Mesenchymal stem cell (in vitro differentiated cells and primary cell): ENCODE measurements around the gene COL23A1.

ENCODE experiments used
- DNase-seq: peaks from one replicate; pipeline ENCODE4 v3.0.0-alpha.2; 2013
- H2AFZ ChIP-seq: one replicate; pipeline ENCODE4 v1.6.1; 2013; ENCODE audit warnings: low read depth, mild to moderate bottlenecking, control low read depth, inconsistent platforms, low read length, moderate library complexity
- H2AK5ac ChIP-seq: 2 replicates; pipeline ENCODE4 v1.6.1; 2013; ENCODE audit warnings: low read length, moderate library complexity, mild to moderate bottlenecking, inconsistent platforms; ENCODE audit not compliant: severe bottlenecking
- H2BK120ac ChIP-seq: one replicate; pipeline ENCODE4 v1.6.1; 2013; ENCODE audit warnings: low read depth, mild to moderate bottlenecking, inconsistent platforms, low read length, moderate library complexity
- H2BK12ac ChIP-seq, 2 experiments: one replicate each; pipeline ENCODE4 v1.6.1; 2013; ENCODE audit warnings: inconsistent platforms in 2 of 2, low read length in 2 of 2, mild to moderate bottlenecking in 2 of 2, moderate library complexity in 2 of 2, control low read depth in 1 of 2
- H2BK15ac ChIP-seq: one replicate; pipeline ENCODE4 v1.6.1; 2013; ENCODE audit warnings: mild to moderate bottlenecking, low read depth, inconsistent platforms; ENCODE audit not compliant: poor library complexity, severe bottlenecking
- H2BK5ac ChIP-seq: 2 replicates; pipeline ENCODE4 v1.6.1; 2013; ENCODE audit warnings: low read depth, mild to moderate bottlenecking, low read length, control low read depth, inconsistent platforms; ENCODE audit not compliant: poor library complexity, severe bottlenecking
- H3K14ac ChIP-seq, 2 experiments: one replicate each; pipeline ENCODE4 v1.6.1; 2013; ENCODE audit warnings: inconsistent platforms in 2 of 2, low read length in 2 of 2, control low read depth in 1 of 2, mild to moderate bottlenecking in 1 of 2, moderate library complexity in 1 of 2
- H3K18ac ChIP-seq, 2 experiments: one replicate each; pipeline ENCODE4 v1.6.1; 2013; ENCODE audit warnings: inconsistent platforms in 2 of 2, low read length in 2 of 2, control low read depth in 1 of 2, low read depth in 1 of 2, mild to moderate bottlenecking in 1 of 2
- H3K23ac ChIP-seq, 2 experiments: one replicate each; pipeline ENCODE4 v1.6.1; 2013; ENCODE audit warnings: inconsistent platforms in 2 of 2, low read length in 2 of 2, mild to moderate bottlenecking in 2 of 2, moderate library complexity in 2 of 2, control low read depth in 1 of 2
- H3K27ac ChIP-seq: 2 replicates; pipeline ENCODE4 v1.5.1; 2013; ENCODE audit warnings: mild to moderate bottlenecking, moderate library complexity, low read length, control low read depth, inconsistent platforms; ENCODE audit not compliant: poor library complexity, severe bottlenecking
- H3K27me3 ChIP-seq, 2 experiments: 2 replicates each; pipeline versions ENCODE4 v1.6.1 to v1.7.0; 2013; ENCODE audit warnings: low read length in 2 of 2, mild to moderate bottlenecking in 2 of 2, moderate library complexity in 2 of 2, control low read depth in 1 of 2, inconsistent platforms in 1 of 2; ENCODE audit not compliant: control insufficient read depth in 1 of 2, insufficient read depth in 1 of 2
- H3K36me3 ChIP-seq, 2 experiments: 2 replicates each; pipeline versions ENCODE4 v1.6.1 to v1.7.0; 2013; ENCODE audit warnings: low read length in 2 of 2, control low read depth in 1 of 2, inconsistent platforms in 1 of 2, low read depth in 1 of 2, mild to moderate bottlenecking in 1 of 2; ENCODE audit not compliant: insufficient read depth in 2 of 2, control insufficient read depth in 1 of 2
- H3K4ac ChIP-seq, 2 experiments: one replicate each; pipeline ENCODE4 v1.6.1; 2013; ENCODE audit warnings: inconsistent platforms in 2 of 2, low read length in 2 of 2, mild to moderate bottlenecking in 2 of 2, moderate library complexity in 2 of 2, control low read depth in 1 of 2, low read depth in 1 of 2
- H3K4me1 ChIP-seq: 2 replicates; pipeline ENCODE4 v1.6.1; 2013; ENCODE audit warnings: low read depth, low read length, control low read depth; ENCODE audit not compliant: control insufficient read depth, insufficient read depth
- H3K4me2 ChIP-seq: 2 replicates; pipeline ENCODE4 v1.6.1; 2013; ENCODE audit warnings: low read length, mild to moderate bottlenecking, inconsistent platforms; ENCODE audit not compliant: poor library complexity, severe bottlenecking
- H3K4me3 ChIP-seq, 2 experiments: 2 replicates each; pipeline versions ENCODE4 v1.5.1 to v1.7.0; 2013; ENCODE audit warnings: low read length in 2 of 2, mild to moderate bottlenecking in 2 of 2, control low read depth in 1 of 2, low read depth in 1 of 2; ENCODE audit not compliant: insufficient read depth in 1 of 2
- H3K79me1 ChIP-seq: replicated peaks from 2 replicates; pipeline ENCODE4 v1.6.1; 2013; ENCODE audit warnings: mild to moderate bottlenecking, control low read depth, low read length, inconsistent platforms; ENCODE audit not compliant: poor library complexity, severe bottlenecking
- H3K9ac ChIP-seq: 2 replicates; pipeline ENCODE4 v1.7.0; 2013; ENCODE audit warnings: mild to moderate bottlenecking, low read length, moderate library complexity
- H3K9me3 ChIP-seq: 2 replicates; pipeline ENCODE4 v1.7.0; 2013; ENCODE audit warnings: mild to moderate bottlenecking, low read length; ENCODE audit not compliant: control insufficient read depth
- H4K8ac ChIP-seq: one replicate; pipeline ENCODE4 v1.6.1; 2013; ENCODE audit warnings: inconsistent platforms, mild to moderate bottlenecking, low read length, moderate library complexity
- H4K91ac ChIP-seq: one replicate; pipeline ENCODE4 v1.6.1; 2013; ENCODE audit warnings: mild to moderate bottlenecking, low read length, inconsistent platforms
- WGBS: methylation state at CpG from one replicate; pipeline ENCODE4 v1.1.7; 2013; ENCODE audit warnings: mixed read lengths; 5-methylcytosine and 5-hydroxymethylcytosine counted together

The COL23A1 gene

GRCh38 chr5:178279723-178280438 is 310.3 kb downstream of the COL23A1 start:
- H3K18ac ChIP-seq, result no peak overlapping the region
- no peak overlapping the region for H2BK5ac ChIP-seq
- no peak overlapping the region for H2BK120ac ChIP-seq
- H3K27ac ChIP-seq, result no peak overlapping the region
- WGBS, result 26% methylated on average over 33 of the region's 33 CpGs
- H2BK12ac ChIP-seq, result no peak overlapping the region
- H3K4me3 ChIP-seq, result no peak overlapping the region
- no peak overlapping the region for H2BK15ac ChIP-seq
- peak; percentile 54 for DNase-seq
- no peak overlapping the region for H2AK5ac ChIP-seq
- H3K14ac ChIP-seq, result no peak overlapping the region
- H4K91ac ChIP-seq, result no peak overlapping the region
- H2AFZ ChIP-seq, result no peak overlapping the region
- H3K9ac ChIP-seq, result no peak overlapping the region
- peaks cover 8% of the 10 kb centered on the region for H3K9me3 ChIP-seq
- H3K4me2 ChIP-seq, result no peak overlapping the region
- peaks cover 2% of the 10 kb centered on the region for H3K4me1 ChIP-seq
- no peak overlapping the region for H3K23ac ChIP-seq
- H3K36me3 ChIP-seq, result no peaks in the 10 kb centered on the region
- H3K79me1 ChIP-seq, result no peaks in the 10 kb centered on the region
- H3K4ac ChIP-seq, result no peak overlapping the region
- H4K8ac ChIP-seq, result no peak overlapping the region
- H3K27me3 ChIP-seq, result peaks cover 19 to 50% of the 10 kb centered on the region in 2 experiments

DNA sequence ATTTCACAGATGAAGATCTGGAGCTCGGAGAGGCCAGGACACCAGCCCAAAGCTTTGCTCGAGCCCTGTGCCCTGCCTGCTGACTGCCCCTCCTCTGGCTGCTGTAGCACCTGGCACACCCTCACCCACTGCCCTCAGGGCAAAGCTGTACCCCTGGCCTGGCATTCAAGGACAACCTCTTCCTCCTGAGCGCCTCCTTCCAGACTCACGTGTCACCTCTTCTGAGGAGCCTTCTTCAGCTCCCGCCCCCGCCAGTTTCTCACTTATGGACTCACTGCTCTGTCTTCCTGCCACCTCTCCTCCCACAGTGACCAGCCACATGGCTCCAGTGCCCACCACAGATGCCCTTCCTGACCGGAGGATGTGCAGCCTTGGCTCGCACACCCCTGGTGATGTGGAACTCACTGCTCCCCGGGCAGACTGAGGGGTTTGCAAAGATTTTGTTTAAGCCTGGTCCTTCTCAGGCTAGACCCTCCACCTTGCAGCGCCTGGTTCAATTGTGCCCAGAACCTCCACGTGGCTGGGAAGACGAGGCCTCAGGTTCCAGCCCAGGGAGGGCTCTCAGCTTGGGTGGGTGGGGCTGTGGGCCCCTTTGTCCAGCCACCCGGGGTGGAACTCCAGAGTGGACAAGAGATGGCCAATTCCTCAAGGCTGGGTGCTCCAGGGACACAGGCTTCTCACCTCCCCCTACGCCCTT is 311.0 kb downstream of the COL23A1 start:
- Histone ChIP-seq H2BK12ac (no peak overlapping the region), H3K4me1 (peaks cover 2% of the 10 kb centered on the region), H3K18ac (no peak overlapping the region), H3K9me3 (peaks cover 7% of the 10 kb centered on the region), H3K4me3 (no peak overlapping the region), H3K9ac (no peak overlapping the region), H2BK5ac (no peak overlapping the region), H2BK120ac (no peak overlapping the region), H3K4ac (no peak overlapping the region), H3K27me3 (peaks cover 19 to 55% of the 10 kb centered on the region in 2 experiments), H3K27ac (no peak overlapping the region), H3K4me2 (no peak overlapping the region), H3K23ac (no peak overlapping the region), H3K79me1 (no peaks in the 10 kb centered on the region), H2AFZ (no peak overlapping the region), H4K8ac (no peak overlapping the region), H3K36me3 (no peaks in the 10 kb centered on the region), H3K14ac (no peak overlapping the region), H2BK15ac (no peak overlapping the region), H2AK5ac (no peak overlapping the region), H4K91ac (no peak overlapping the region)
- 78% methylated on average over 14 of the region's 14 CpGs for WGBS
- no peak for DNase-seq

DNA sequence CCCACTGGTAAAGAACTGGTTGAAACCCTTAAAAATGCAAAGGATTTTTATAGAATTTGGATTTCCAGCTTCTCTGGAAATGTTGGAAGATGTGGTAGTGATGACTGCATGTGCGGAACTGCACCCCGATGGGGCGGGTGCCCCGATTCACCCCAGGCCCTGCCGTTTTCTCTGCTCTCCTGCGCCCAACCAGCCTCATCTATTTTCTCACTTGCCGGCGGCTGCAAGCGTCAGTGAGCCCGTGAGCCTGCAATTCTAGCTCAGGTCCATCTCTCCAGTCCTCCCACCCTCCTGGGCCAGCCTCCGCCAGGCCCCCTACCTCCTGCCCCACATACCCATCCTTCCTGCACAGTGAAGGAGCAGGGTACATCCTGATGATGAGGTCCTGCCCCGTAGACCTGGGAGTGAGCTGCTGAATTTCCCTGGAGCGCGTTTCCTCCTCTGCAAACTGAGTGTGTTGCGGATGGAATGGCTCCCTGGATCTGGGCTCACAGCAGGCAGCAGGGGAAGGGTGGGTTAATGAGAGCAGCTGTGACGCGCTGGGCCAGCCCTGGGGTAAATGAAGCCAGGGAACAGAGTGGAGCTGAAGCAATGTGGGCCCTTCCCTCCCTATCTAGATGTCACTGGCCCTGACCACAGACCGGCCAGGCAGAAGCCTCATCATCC is 311.7 kb downstream of the COL23A1 start:
- Histone ChIP-seq H2BK120ac (no peak overlapping the region), H4K8ac (no peak overlapping the region), H3K36me3 (no peaks in the 10 kb centered on the region), H3K14ac (no peak overlapping the region), H3K4ac (no peak overlapping the region), H2AK5ac (no peak overlapping the region), H4K91ac (no peak overlapping the region), H2BK15ac (no peak overlapping the region), H3K9me3 (peaks cover under 1% of the 10 kb centered on the region), H3K18ac (no peak overlapping the region), H3K27me3 (peaks cover 19 to 62% of the 10 kb centered on the region in 2 experiments), H3K27ac (no peak overlapping the region), H2AFZ (no peak overlapping the region), H3K23ac (no peak overlapping the region), H3K4me2 (no peak overlapping the region), H2BK5ac (no peak overlapping the region), H3K9ac (no peak overlapping the region), H2BK12ac (no peak overlapping the region), H3K79me1 (no peaks in the 10 kb centered on the region), H3K4me1 (peaks cover 3% of the 10 kb centered on the region), H3K4me3 (no peak overlapping the region)
- DNase-seq, result no peak
- WGBS, result 82% methylated on average over 18 of the region's 18 CpGs

- H2AK5ac ChIP-seq, result no peak overlapping the region
- no peak for DNase-seq
- no peak overlapping the region for H2BK15ac ChIP-seq
- no peak overlapping the region for H2BK5ac ChIP-seq
- no peak overlapping the region for H2BK120ac ChIP-seq
- no peak overlapping the region for H3K9ac ChIP-seq
- H3K23ac ChIP-seq, result no peak overlapping the region
- H3K4me3 ChIP-seq, result no peak overlapping the region
- H3K4me2 ChIP-seq, result no peak overlapping the region
- no peak overlapping the region for H2AFZ ChIP-seq
- no peaks in the 10 kb centered on the region for H3K36me3 ChIP-seq
- no peak overlapping the region for H3K4ac ChIP-seq
- H4K91ac ChIP-seq, result no peak overlapping the region
- H3K4me1 ChIP-seq, result peaks cover 3% of the 10 kb centered on the region
- H3K18ac ChIP-seq, result no peak overlapping the region
- no peak overlapping the region for H4K8ac ChIP-seq
- no peaks in the 10 kb centered on the region for H3K9me3 ChIP-seq
- H2BK12ac ChIP-seq, result no peak overlapping the region
- no peak overlapping the region for H3K14ac ChIP-seq
- H3K79me1 ChIP-seq, result no peaks in the 10 kb centered on the region
- no peak overlapping the region for H3K27ac ChIP-seq
- peaks cover 19 to 62% of the 10 kb centered on the region in 2 experiments for H3K27me3 ChIP-seq
- 72% methylated on average over 12 of the region's 12 CpGs for WGBS
Observed at GRCh38 chr5:178277866-178278265, 312.3 kb downstream of the COL23A1 start.
